HepG2 (cell line): ENCODE measurements around the gene NEIL1. TPM values are rescaled to one million over a fixed set of nuclear protein-coding genes. Genes with fewer than 3 reads are reported as not detected.

Source experiments
- ATAC-seq: fragments of 200-7000 bp; cut with Tn5 transposase; 3 replicates; pipeline ENCODE4 v1.9.1; 2020; ENCODE audit warnings: mild to moderate bottlenecking, moderate library complexity
- BruUV-seq: library from RNA; stranded (reverse); fragments of 400-500 nt; replicated peaks from 2 replicates; lab custom pipeline; 2021; lab: Mats Ljungman, UMichigan
- CTCF ChIA-PET: fragments of 300-600 bp; formaldehyde crosslinking; extraction: SDS; loops from one replicate; lab custom pipeline; 2021; ENCODE audit warnings: low total read pairs, inconsistent platforms, low intra/inter-chr PET ratio; lab: Yijun Ruan, JAX
- POLR2A ChIA-PET: fragments of 350-600 bp; sonication (Branson Sonifier 250); formaldehyde crosslinking; loops from one replicate; lab custom pipeline; 2020; ENCODE audit warnings: antibody characterized with exemption, inconsistent platforms; lab: Yijun Ruan, JAX
- DNase-seq: peaks from one replicate; pipeline ENCODE4 v3.0.0-alpha.2; 2015; ENCODE audit warnings: low spot score
- FAIRE-seq: peaks from 3 replicates; lab custom pipeline; 2011; peaks lifted over from hg19 to GRCh38; lab: Jason Lieb, UNC
- H2AFZ ChIP-seq: one replicate; pipeline ENCODE4 v1.6.1; 2011; ENCODE audit warnings: low read length, inconsistent platforms
- H3K27ac ChIP-seq: fragments of 300-600 bp; 3 replicates; pipeline ENCODE4 v1.8.0; 2011; ENCODE audit warnings: mixed run types, mild to moderate bottlenecking, mixed read lengths, low read length, inconsistent platforms; ENCODE audit not compliant: insufficient read depth; ENCODE audit errors: extremely low read length
- H3K27me3 ChIP-seq, 2 experiments: fragments of 200-600 bp in 1 of 2; 2 replicates in 1 of 2; 3 replicates in 1 of 2; pipeline versions ENCODE4 v1.6.0 to v1.8.0; 2011; ENCODE audit warnings: low read length in 2 of 2, mild to moderate bottlenecking in 2 of 2, moderate library complexity in 2 of 2, inconsistent platforms in 1 of 2; ENCODE audit not compliant: insufficient read depth in 2 of 2, control insufficient read depth in 1 of 2
- H3K36me3 ChIP-seq, 2 experiments: fragments of 200-600 bp in 1 of 2; replicated peaks in 1 of 2; 2 replicates in 1 of 2; 3 replicates in 1 of 2; pipeline versions ENCODE4 v1.5.1 to v1.8.0; 2011; ENCODE audit warnings: low read length in 2 of 2, inconsistent platforms in 1 of 2; ENCODE audit not compliant: insufficient read depth in 2 of 2, control insufficient read depth in 1 of 2
- H3K4me1 ChIP-seq: 2 replicates; pipeline ENCODE4 v1.5.1; 2012; ENCODE audit warnings: low read length, inconsistent platforms; ENCODE audit not compliant: insufficient read depth
- H3K4me2 ChIP-seq: 2 replicates; pipeline ENCODE4 v1.6.0; 2011; ENCODE audit warnings: low read depth, low read length, inconsistent platforms
- H3K4me3 ChIP-seq, 3 experiments: fragments of 200-600 bp in 1 of 3; sonication (generic), shearing (Covaris generic) in 1 of 3; replicated peaks in 1 of 3; 2 replicates each; pipeline ENCODE4 v1.5.1; 2011 to 2016; ENCODE audit warnings: low read length in 3 of 3, inconsistent platforms in 2 of 3, low read depth in 2 of 3, mild to moderate bottlenecking in 2 of 3, control low read depth in 1 of 3, mixed read lengths in 1 of 3; ENCODE audit not compliant: insufficient read depth in 1 of 3
- H3K79me2 ChIP-seq: one replicate; pipeline ENCODE4 v1.6.1; 2011; ENCODE audit warnings: low read length, inconsistent platforms; ENCODE audit not compliant: insufficient read depth
- H3K9ac ChIP-seq: 2 replicates; pipeline ENCODE4 v1.6.0; 2011; ENCODE audit warnings: mild to moderate bottlenecking, low read depth, low read length, inconsistent platforms; ENCODE audit not compliant: insufficient read depth
- H3K9me3 ChIP-seq: 2 replicates; pipeline ENCODE4 v1.5.1; 2012; ENCODE audit warnings: mild to moderate bottlenecking, low read length
- H4K20me1 ChIP-seq: 2 replicates; pipeline ENCODE4 v1.6.0; 2011; ENCODE audit warnings: inconsistent platforms, mild to moderate bottlenecking, low read length, moderate library complexity; ENCODE audit not compliant: insufficient read depth
- CBFB ChIP-seq: sonication (generic); formaldehyde crosslinking; IDR thresholded peaks from 2 replicates; pipeline ENCODE4 v1.4.0; 2020; ENCODE audit warnings: missing genetic modification reagents
- CEBPB ChIP-seq: IDR thresholded peaks from 2 replicates; pipeline ENCODE4 v1.6.1; 2011; ENCODE audit warnings: low read depth, low read length, improper control_type of control experiment, borderline replicate concordance
- CEBPG ChIP-seq: IDR thresholded peaks from 2 replicates; pipeline ENCODE4 v1.6.1; 2016
- MATR3 ChIP-seq: sonication (generic); formaldehyde crosslinking; IDR thresholded peaks from 2 replicates; pipeline ENCODE4 v1.4.0; 2020; ENCODE audit warnings: missing genetic modification reagents
- NFYB ChIP-seq: sonication (generic); formaldehyde crosslinking; IDR thresholded peaks from 2 replicates; pipeline ENCODE4 v1.4.0; 2020; ENCODE audit warnings: missing genetic modification reagents
- RFXAP ChIP-seq: sonication (generic); formaldehyde crosslinking; IDR thresholded peaks from 2 replicates; pipeline ENCODE4 v1.4.0; 2020; ENCODE audit warnings: missing genetic modification reagents, borderline replicate concordance
- ZMYM2 ChIP-seq: sonication (generic); formaldehyde crosslinking; IDR thresholded peaks from 2 replicates; pipeline ENCODE4 v1.8.0; 2022; ENCODE audit warnings: mild to moderate bottlenecking, missing genetic modification reagents
- WGBS: methylation state at CpG from one replicate; pipeline ENCODE4 v1.1.6; 2017; ENCODE audit warnings: low lambda C conversion rate; 5-methylcytosine and 5-hydroxymethylcytosine counted together
- in situ Hi-C: cut with HindIII; loops from 2 replicates; pipeline ENCODE4 v1.10.0; 2017; ENCODE audit warnings: low pct_unique_long_range_greater_than_20kb; ENCODE audit not compliant: extremely low pct_ligation_motif_present
- intact Hi-C: fragments of 100-400 bp; cut with micrococcal nuclease; formaldehyde crosslinking; loops from one replicate; pipeline ENCODE4 v1.10.0; 2022; ENCODE audit not compliant: unreplicated experiment
- polyA plus RNA-seq, 8 experiments: library from polyadenylated mRNA; depleted of rRNA in 3 of 8; stranded (reverse) in 7 of 8; unstranded in 1 of 8; fragments of >200 nt; fragmentation: Illumina TruSeq in 4 of 8; extraction: Trizol in 4 of 8; gene quantifications; 2 replicates each; pipeline versions ENCODE4 v1.2.1 to v1.2.3, GENCODE V29; 2011 to 2016; ENCODE audit warnings: low read depth in 4 of 8, missing spikeins in 1 of 8, mixed read lengths in 1 of 8; ENCODE audit not compliant: insufficient read depth in 1 of 8
- total RNA-seq, 5 experiments: library from RNA; depleted of rRNA; stranded (reverse); fragments of >200 nt; fragmentation: Illumina TruSeq; extraction: Trizol; gene quantifications; 2 replicates each; pipeline ENCODE4 v1.2.3, GENCODE V29; 2016; ENCODE audit warnings: low read depth in 1 of 5
- TF ChIP-seq, protein P1 (sequence below): sonication (generic); formaldehyde crosslinking; IDR thresholded peaks from 2 replicates; pipeline ENCODE4 v1.4.0; 2020; ENCODE audit warnings: mild to moderate bottlenecking, missing genetic modification reagents
- TF ChIP-seq, protein P2 (sequence below): sonication (generic); formaldehyde crosslinking; IDR thresholded peaks from 2 replicates; pipeline ENCODE4 v1.4.0; 2020; ENCODE audit warnings: missing genetic modification reagents, borderline replicate concordance

Gene NEIL1
- total and polyA plus RNA-seq, 2 of the 13 experiments (the other 11 are each of a cell fraction or from before 2014, with no cell fraction given) = 10.4 to 15.5 TPM

DNA sequence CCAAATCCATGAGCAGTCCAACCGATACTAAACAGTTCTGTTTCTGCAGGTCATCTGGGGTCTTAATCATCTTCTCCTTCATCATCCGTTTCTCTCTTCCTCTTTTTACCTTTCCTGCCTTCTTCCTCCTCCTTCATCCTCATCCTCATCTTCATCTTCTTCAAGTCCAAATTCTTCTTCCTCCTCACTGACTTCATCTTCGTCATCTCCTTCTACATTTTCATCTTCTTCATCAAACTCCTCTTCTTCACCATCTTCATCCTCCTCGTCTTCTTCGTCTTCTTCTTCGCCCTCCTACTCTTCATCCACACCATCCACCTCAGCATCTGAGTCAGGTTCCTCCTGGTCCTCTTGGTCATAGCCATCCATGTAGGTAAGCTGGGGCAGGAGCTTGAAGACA is 25.1 kb upstream of the NEIL1 start (continued):
- TF ChIP-seq MATR3 (CRISPR knock-in tag) = no peak
- TF ChIP-seq ZMYM2 = no peak
- TF ChIP-seq, protein P1, sequence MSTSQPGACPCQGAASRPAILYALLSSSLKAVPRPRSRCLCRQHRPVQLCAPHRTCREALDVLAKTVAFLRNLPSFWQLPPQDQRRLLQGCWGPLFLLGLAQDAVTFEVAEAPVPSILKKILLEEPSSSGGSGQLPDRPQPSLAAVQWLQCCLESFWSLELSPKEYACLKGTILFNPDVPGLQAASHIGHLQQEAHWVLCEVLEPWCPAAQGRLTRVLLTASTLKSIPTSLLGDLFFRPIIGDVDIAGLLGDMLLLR = no peak

DNA sequence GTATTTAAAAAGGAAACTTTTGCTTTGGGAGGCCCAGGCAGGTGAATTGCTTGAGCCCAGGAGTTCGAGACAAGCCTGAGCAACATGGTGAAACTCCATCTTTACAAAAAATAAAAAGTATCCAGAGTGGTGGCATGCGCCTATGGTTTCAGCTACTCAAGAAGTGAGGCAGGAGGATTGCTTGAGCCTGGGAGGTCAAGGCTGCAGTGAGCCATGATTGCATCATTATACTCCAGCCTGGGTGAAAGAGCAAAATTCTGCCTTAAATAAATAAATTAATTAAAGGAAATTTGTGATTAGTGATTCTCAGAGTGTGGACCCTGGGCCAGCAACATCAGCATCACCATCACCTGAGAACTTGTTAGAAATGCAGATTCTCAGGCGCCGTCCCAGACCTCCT is 20.9 kb upstream of the NEIL1 start:
- H3K27me3 ChIP-seq = peaks cover 0 to 6% of the 10 kb centered on the region in 2 experiments; a peak in 2 of 5 replicates
- ATAC-seq (no peak), DNase-seq (no peak), FAIRE-seq (no peak)
- peaks cover 23% of the 10 kb centered on the region for H3K4me1 ChIP-seq
- WGBS = 42% methylated on average over 4 of the region's 4 CpGs
- no peaks in the 10 kb centered on the region for H3K36me3 ChIP-seq
- intact Hi-C loops (no loop called here), in situ Hi-C loops (no loop called here)
- H3K27ac ChIP-seq = no peak overlapping the region
- no peak overlapping the region for H3K4me2 ChIP-seq
- no peaks in the 10 kb centered on the region for H4K20me1 ChIP-seq
- ChIA-PET POLR2A (no interaction called here), CTCF (no interaction called here)
- TF ChIP-seq CBFB = no peak
- TF ChIP-seq, protein P2, sequence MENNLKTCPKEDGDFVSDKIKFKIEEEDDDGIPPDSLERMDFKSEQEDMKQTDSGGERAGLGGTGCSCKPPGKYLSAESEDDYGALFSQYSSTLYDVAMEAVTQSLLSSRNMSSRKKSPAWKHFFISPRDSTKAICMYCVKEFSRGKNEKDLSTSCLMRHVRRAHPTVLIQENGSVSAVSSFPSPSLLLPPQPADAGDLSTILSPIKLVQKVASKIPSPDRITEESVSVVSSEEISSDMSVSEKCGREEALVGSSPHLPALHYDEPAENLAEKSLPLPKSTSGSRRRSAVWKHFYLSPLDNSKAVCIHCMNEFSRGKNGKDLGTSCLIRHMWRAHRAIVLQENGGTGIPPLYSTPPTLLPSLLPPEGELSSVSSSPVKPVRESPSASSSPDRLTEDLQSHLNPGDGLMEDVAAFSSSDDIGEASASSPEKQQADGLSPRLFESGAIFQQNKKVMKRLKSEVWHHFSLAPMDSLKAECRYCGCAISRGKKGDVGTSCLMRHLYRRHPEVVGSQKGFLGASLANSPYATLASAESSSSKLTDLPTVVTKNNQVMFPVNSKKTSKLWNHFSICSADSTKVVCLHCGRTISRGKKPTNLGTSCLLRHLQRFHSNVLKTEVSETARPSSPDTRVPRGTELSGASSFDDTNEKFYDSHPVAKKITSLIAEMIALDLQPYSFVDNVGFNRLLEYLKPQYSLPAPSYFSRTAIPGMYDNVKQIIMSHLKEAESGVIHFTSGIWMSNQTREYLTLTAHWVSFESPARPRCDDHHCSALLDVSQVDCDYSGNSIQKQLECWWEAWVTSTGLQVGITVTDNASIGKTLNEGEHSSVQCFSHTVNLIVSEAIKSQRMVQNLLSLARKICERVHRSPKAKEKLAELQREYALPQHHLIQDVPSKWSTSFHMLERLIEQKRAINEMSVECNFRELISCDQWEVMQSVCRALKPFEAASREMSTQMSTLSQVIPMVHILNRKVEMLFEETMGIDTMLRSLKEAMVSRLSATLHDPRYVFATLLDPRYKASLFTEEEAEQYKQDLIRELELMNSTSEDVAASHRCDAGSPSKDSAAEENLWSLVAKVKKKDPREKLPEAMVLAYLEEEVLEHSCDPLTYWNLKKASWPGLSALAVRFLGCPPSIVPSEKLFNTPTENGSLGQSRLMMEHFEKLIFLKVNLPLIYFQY (CRISPR knock-in tag) = no peak
- no peak for TF ChIP-seq NFYB (CRISPR knock-in tag)
- 0 out of 2 replicates have a peak, but pooled peaks have one; percentile 15 for TF ChIP-seq CEBPG
- peak; percentile 15; the same call in 1 of the 2 replicates for TF ChIP-seq CEBPB
- no peak for TF ChIP-seq RFXAP
- BruUV-seq = no TSS peak
- H2AFZ ChIP-seq = no peak overlapping the region
- H3K9me3 ChIP-seq = no peaks in the 10 kb centered on the region
- H3K4me3 ChIP-seq = no peak overlapping the region
- H3K9ac ChIP-seq = no peak overlapping the region
- H3K79me2 ChIP-seq = no peaks in the 10 kb centered on the region
